Peyer's patch (tissue), 4 donors: ENCODE data around the gene RNF112. TPM values are rescaled to one million over a fixed set of nuclear protein-coding genes. Genes with fewer than 3 reads are reported as not detected.
"Not testable (repeated sequence)": the region's sequence is repeated elsewhere in the genome, so short reads cannot be mapped to it uniquely, and the experiment has no call there.

Experiments used
- DNase-seq, 3 donors: peaks; one replicate each; pipeline ENCODE4 v3.0.0-alpha.2; 2017 to 2019
- H3K27ac ChIP-seq, 4 donors: fragments of 200-600 bp; sonication (generic); one replicate each; pipeline ENCODE4 v1.5.1; 2016 to 2019
- H3K27me3 ChIP-seq, 2 donors: fragments of 200-600 bp; sonication (generic); one replicate each; pipeline ENCODE4 v1.5.1; 2019
- H3K36me3 ChIP-seq, 3 donors: fragments of 200-600 bp; sonication (generic); one replicate each; pipeline ENCODE4 v1.5.1; 2016 to 2019
- H3K4me1 ChIP-seq, 4 donors: fragments of 200-600 bp; sonication (generic); one replicate each; pipeline ENCODE4 v1.5.1; 2016 to 2019
- H3K4me3 ChIP-seq, 4 donors: fragments of 200-600 bp; sonication (generic); 1 replicate in 3 of 4; 2 replicates in 1 of 4; pipeline ENCODE4 v1.5.1; 2016 to 2019; ENCODE audit warnings: mild to moderate bottlenecking in 1 of 4
- H3K9me3 ChIP-seq, 4 donors: fragments of 200-600 bp; sonication (generic); one replicate each; pipeline ENCODE4 v1.5.1; 2016 to 2019; ENCODE audit warnings: mild to moderate bottlenecking in 1 of 4
- POLR2A ChIP-seq, 2 donors: fragments of 450-650 bp; IDR thresholded peaks; one replicate each; pipeline ENCODE4 v1.5.1; 2017; ENCODE audit warnings: antibody characterized with exemption in 2 of 2, mild to moderate bottlenecking in 2 of 2, moderate library complexity in 2 of 2
- total RNA-seq, 4 donors: library from RNA; depleted of rRNA; stranded (reverse); fragments of >200 nt; gene quantifications; one replicate each; pipeline ENCODE4 v1.1.0, GENCODE V29; 2016
- TF ChIP-seq, protein P1 (sequence below), 6 experiments: fragments of 450-650 bp in 4 of 6; fragments of 200-600 bp in 2 of 6; sonication (generic) in 1 of 6; IDR thresholded peaks; one replicate each; pipeline ENCODE4 v1.5.1; 2017 to 2019; ENCODE audit warnings: antibody characterized with exemption in 6 of 6, mild to moderate bottlenecking in 3 of 6, moderate library complexity in 1 of 6

RNF112 gene
- total RNA-seq, 4 donors from 2014 or later = 1.2 to 47.0 (median 2.0) TPM

- no peaks in the 10 kb centered on the region for H3K9me3 ChIP-seq
- H3K36me3 ChIP-seq = no peaks in the 10 kb centered on the region
- no peaks in the 10 kb centered on the region for H3K27me3 ChIP-seq
- peaks cover 0 to 14% (median 0%) of the 10 kb centered on the region in 4 donors for H3K4me1 ChIP-seq
- H3K27ac ChIP-seq = peak overlapping the region in 2 of 4 donors; percentile 76 to 83
- DNase-seq = no peak
- no peak for TF ChIP-seq POLR2A (IDR thresholded peaks at IDR 0.05)
- TF ChIP-seq, protein P1, sequence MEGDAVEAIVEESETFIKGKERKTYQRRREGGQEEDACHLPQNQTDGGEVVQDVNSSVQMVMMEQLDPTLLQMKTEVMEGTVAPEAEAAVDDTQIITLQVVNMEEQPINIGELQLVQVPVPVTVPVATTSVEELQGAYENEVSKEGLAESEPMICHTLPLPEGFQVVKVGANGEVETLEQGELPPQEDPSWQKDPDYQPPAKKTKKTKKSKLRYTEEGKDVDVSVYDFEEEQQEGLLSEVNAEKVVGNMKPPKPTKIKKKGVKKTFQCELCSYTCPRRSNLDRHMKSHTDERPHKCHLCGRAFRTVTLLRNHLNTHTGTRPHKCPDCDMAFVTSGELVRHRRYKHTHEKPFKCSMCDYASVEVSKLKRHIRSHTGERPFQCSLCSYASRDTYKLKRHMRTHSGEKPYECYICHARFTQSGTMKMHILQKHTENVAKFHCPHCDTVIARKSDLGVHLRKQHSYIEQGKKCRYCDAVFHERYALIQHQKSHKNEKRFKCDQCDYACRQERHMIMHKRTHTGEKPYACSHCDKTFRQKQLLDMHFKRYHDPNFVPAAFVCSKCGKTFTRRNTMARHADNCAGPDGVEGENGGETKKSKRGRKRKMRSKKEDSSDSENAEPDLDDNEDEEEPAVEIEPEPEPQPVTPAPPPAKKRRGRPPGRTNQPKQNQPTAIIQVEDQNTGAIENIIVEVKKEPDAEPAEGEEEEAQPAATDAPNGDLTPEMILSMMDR (IDR thresholded peaks at IDR 0.05) = no peak
- H3K4me3 ChIP-seq = no peak overlapping the region
Measured at GRCh38 chr17:19449656-19450055, 38.6 kb downstream of the RNF112 start.

- H3K9me3 ChIP-seq = no peaks in the 10 kb centered on the region
- H3K4me3 ChIP-seq = no peak overlapping the region
- no peaks in the 10 kb centered on the region for H3K27me3 ChIP-seq
- no peak for DNase-seq
- H3K27ac ChIP-seq = no peak overlapping the region
- H3K4me1 ChIP-seq = peaks cover 0 to 2% (median 0%) of the 10 kb centered on the region in 4 donors
- no peaks in the 10 kb centered on the region for H3K36me3 ChIP-seq
- TF ChIP-seq, protein P1 (IDR thresholded peaks at IDR 0.05) = no peak
- no peak for TF ChIP-seq POLR2A (IDR thresholded peaks at IDR 0.05)
Measured at GRCh38 chr17:19453296-19453695, 42.3 kb downstream of the RNF112 start.

DNA sequence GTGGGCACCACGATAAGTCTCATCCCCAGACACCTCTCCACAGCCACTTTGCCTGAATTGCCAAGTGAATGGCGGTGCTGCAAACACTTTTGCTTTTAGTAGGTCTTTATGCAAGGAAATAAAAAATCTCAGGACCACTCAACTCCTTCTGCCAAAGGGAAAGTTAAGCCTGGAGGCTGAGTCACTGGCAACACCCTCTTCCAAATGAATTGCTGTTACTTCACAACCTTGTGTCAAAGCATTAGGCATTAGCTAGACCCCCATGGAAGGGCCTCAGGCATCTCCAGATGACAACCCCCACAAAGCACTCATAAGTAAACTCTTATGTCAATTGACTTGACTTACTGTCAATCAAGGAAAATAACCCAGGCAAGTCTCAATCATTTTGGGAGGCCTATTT lies 43.0 kb downstream of the RNF112 start:
- no peak for DNase-seq
- Histone ChIP-seq H3K36me3 (no peaks in the 10 kb centered on the region), H3K27ac (no peak overlapping the region), H3K9me3 (no peaks in the 10 kb centered on the region), H3K27me3 (no peaks in the 10 kb centered on the region), H3K4me1 (no peaks in the 10 kb centered on the region), H3K4me3 (no peak overlapping the region)
- TF ChIP-seq POLR2A (IDR thresholded peaks at IDR 0.05) = no peak
- TF ChIP-seq, protein P1 (IDR thresholded peaks at IDR 0.05) = no peak

DNA sequence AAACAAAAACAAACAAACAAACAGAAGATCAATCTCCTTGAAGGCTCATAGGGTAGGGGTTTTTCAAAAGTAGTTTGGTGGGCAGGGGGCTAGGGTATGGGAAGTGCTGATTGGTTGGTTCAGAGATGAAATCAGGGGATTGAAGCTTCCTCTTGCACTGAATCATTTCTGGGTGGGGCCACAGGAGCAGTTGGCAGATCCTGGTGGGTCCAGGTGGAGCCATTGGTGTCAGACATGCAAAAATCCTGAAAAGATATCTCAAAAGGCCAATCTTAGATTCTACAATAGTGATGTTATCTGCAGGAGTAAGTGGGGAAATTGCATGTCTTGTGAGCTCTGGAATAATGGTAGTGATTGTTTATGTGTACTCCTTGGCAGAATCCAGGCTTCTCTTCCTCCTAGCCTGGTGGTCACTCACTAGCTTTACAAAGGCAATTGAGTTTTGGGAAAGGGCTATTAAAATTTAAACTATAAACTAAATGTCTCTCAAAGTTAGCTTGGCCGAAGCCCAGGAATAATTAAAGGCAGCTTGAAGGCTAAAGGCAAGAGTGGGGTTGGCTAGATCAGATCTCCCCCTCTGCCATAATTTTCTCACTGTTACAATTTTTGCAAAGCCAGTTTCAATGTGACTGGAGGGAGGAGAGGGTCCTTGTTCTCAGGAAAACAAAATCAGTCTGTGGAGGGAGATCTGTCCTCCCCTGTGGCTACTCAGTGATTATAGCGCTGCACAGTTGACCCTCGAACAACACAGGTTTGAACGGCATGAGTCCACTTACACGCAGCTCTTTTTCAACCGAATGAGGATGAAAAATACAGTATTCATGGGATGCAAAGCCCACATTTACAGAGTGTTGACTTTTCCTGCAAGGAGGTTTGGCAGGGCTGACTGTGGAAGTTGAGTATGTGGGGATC lies 45.2 kb downstream of the RNF112 start:
- Histone ChIP-seq H3K4me3 (no peak overlapping the region), H3K4me1 (peaks cover 0 to 5% (median 3%) of the 10 kb centered on the region in 4 donors), H3K27me3 (no peaks in the 10 kb centered on the region), H3K9me3 (no peaks in the 10 kb centered on the region), H3K27ac (no peak overlapping the region), H3K36me3 (no peaks in the 10 kb centered on the region)
- no peak for TF ChIP-seq POLR2A (IDR thresholded peaks at IDR 0.05)
- TF ChIP-seq, protein P1 (IDR thresholded peaks at IDR 0.05) = no peak
- DNase-seq = no peak

- Histone ChIP-seq H3K9me3 (no peaks in the 10 kb centered on the region), H3K27ac (no peak overlapping the region), H3K27me3 (no peaks in the 10 kb centered on the region), H3K36me3 (no peaks in the 10 kb centered on the region), H3K4me3 (no peak overlapping the region), H3K4me1 (peaks cover 0 to 8% (median 6%) of the 10 kb centered on the region in 4 donors)
- TF ChIP-seq POLR2A (IDR thresholded peaks at IDR 0.05) = no peak
- DNase-seq = no peak
Measured at GRCh38 chr17:19457046-19457445, 46.0 kb downstream of the RNF112 start.

GRCh38 chr17:19457830-19458271 lies 46.8 kb downstream of the RNF112 start:
- Histone ChIP-seq H3K27me3 (no peaks in the 10 kb centered on the region), H3K4me3 (no peak overlapping the region), H3K27ac (no peak overlapping the region), H3K9me3 (no peaks in the 10 kb centered on the region), H3K4me1 (peaks cover 0 to 12% (median 10%) of the 10 kb centered on the region in 4 donors), H3K36me3 (no peaks in the 10 kb centered on the region)
- no peak for DNase-seq
- TF ChIP-seq, protein P1 (IDR thresholded peaks at IDR 0.05) = no peak
- TF ChIP-seq POLR2A (IDR thresholded peaks at IDR 0.05) = no peak

DNA sequence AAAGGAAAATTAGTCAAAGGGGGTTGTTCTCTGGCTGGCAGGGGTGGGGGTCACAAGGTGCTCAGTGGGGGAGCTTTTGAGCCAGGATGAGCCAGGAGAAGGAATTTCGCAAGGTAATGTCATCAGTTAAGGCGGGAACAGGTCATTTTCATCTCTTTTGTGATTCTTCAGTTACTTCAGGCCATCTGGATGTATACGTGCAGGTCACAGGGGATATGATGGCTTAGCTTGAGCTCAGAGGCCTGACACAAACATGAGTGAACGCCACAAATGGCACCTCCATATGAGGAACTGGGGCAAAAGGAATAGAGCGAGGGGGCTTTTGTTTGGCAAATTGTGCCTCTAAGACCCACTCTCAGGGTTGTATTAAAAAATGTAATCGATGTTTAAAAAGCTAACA lies 47.4 kb downstream of the RNF112 start:
- DNase-seq, H3K9me3 ChIP-seq, H3K27ac ChIP-seq, H3K36me3 ChIP-seq, H3K27me3 ChIP-seq, H3K4me3 ChIP-seq: not testable (repeated sequence)
- peaks cover 0 to 17% (median 14%) of the 10 kb centered on the region in 4 donors for H3K4me1 ChIP-seq

GRCh38 chr17:19459018-19459655 lies 48.1 kb downstream of the RNF112 start:
- DNase-seq, H3K4me3 ChIP-seq, H3K27ac ChIP-seq, H3K36me3 ChIP-seq, H3K27me3 ChIP-seq, H3K9me3 ChIP-seq: not testable (repeated sequence)
- peaks cover 0 to 23% (median 19%) of the 10 kb centered on the region in 4 donors for H3K4me1 ChIP-seq
